Ovary (tissue), 9 donors: ENCODE data around the gene UBAC1. TPM values are rescaled to one million over a fixed set of nuclear protein-coding genes. Genes with fewer than 3 reads are reported as not detected.

Source experiments
- DNase-seq, 5 donors: peaks; one replicate each; pipeline ENCODE4 v3.0.0-alpha.2; 2019 to 2020
- H3K27ac ChIP-seq, 2 donors: fragments of 200-600 bp; one replicate each; pipeline versions ENCODE4 v1.5.1 to v1.8.0; 2019 to 2022
- H3K27me3 ChIP-seq: fragments of 200-600 bp; one replicate; pipeline ENCODE4 v1.8.0; 2022
- H3K36me3 ChIP-seq: fragments of 200-600 bp; sonication (generic); one replicate; pipeline ENCODE4 v1.5.1; 2019
- H3K4me1 ChIP-seq: one replicate; pipeline ENCODE4 v1.8.1; 2013; ENCODE audit warnings: mild to moderate bottlenecking, moderate library complexity; ENCODE audit not compliant: insufficient read depth
- H3K4me3 ChIP-seq: fragments of 200-600 bp; sonication (generic); one replicate; pipeline ENCODE4 v1.5.1; 2017
- H3K9me3 ChIP-seq, 2 donors: fragments of 200-600 bp in 1 of 2; sonication (generic) in 1 of 2; one replicate each; pipeline versions ENCODE4 v1.5.1 to v1.8.1; 2013 to 2019; ENCODE audit warnings: mild to moderate bottlenecking in 1 of 2, moderate library complexity in 1 of 2
- EP300 ChIP-seq: sonication (generic); formaldehyde crosslinking; IDR thresholded peaks from one replicate; pipeline ENCODE4 v1.6.1; 2017; ENCODE audit warnings: antibody characterized with exemption
- POLR2A ChIP-seq: fragments of 450-650 bp; IDR thresholded peaks from one replicate; pipeline ENCODE4 v1.6.1; 2017; ENCODE audit warnings: antibody characterized with exemption, mild to moderate bottlenecking, moderate library complexity
- WGBS, 3 donors: extraction: QIAGEN DNeasy Blood & Tissue Kit in 1 of 3; methylation state at CpG; one replicate each; pipeline versions ENCODE4 v1.1.5 to v1.1.7; 2013 to 2017; 5-methylcytosine and 5-hydroxymethylcytosine counted together
- intact Hi-C, 4 donors: fragments of 100-400 bp; cut with DNase I; formaldehyde crosslinking; loops; one replicate each; pipeline versions ENCODE4 v1.11.0 to v1.15.1; 2022 to 2023
- polyA plus RNA-seq, 2 donors: library from polyadenylated mRNA; stranded (reverse); fragments of 200-250 nt in 1 of 2; fragments of 350-450 nt in 1 of 2; fragmentation: Illumina TruSeq in 1 of 2; extraction: RNeasy Lipid Tissue Mini Kit (QIAGEN cat#74804) in 1 of 2; gene quantifications; one replicate each; pipeline ENCODE4 v1.2.3, GENCODE V29; 2013 to 2014
- total RNA-seq, 7 donors: library from RNA; depleted of rRNA in 2 of 7; stranded (reverse); fragments of >200 nt in 2 of 7; fragmentation: NEBNext Ultra II Directional in 3 of 7; extraction: Animal tissue kit (Norgen Biotek cat#: 25700) in 3 of 7; gene quantifications; one replicate each; pipeline versions ENCODE4 v1.1.0 to v1.2.4, GENCODE V29; 2016 to 2023
- TF ChIP-seq, protein P1 (sequence below), 3 donors: fragments of 450-650 bp in 2 of 3; fragments of 200-600 bp in 1 of 3; IDR thresholded peaks; one replicate each; pipeline versions ENCODE4 v1.5.1 to v1.8.0; 2016 to 2022; ENCODE audit warnings: antibody characterized with exemption in 3 of 3, mild to moderate bottlenecking in 1 of 3
- donor health status: DM: no; HTN: no; CAD: no; lungs with moderate emphysema.
- donor health status: DM: no; HTN: no; CAD: no.
- donor health status: Bipolar disorder and iron deficiency.
- donor health status: DM: yes; HTN: yes; CAD: no.
- donor health status: DM: no; HTN: no; CAD: no.
- donor health status: DM: yes; HTN: yes; CAD: no.

UBAC1 gene
- total and polyA plus RNA-seq, 9 donors, result 19.7 to 42.0 (median 33.4) TPM

DNA sequence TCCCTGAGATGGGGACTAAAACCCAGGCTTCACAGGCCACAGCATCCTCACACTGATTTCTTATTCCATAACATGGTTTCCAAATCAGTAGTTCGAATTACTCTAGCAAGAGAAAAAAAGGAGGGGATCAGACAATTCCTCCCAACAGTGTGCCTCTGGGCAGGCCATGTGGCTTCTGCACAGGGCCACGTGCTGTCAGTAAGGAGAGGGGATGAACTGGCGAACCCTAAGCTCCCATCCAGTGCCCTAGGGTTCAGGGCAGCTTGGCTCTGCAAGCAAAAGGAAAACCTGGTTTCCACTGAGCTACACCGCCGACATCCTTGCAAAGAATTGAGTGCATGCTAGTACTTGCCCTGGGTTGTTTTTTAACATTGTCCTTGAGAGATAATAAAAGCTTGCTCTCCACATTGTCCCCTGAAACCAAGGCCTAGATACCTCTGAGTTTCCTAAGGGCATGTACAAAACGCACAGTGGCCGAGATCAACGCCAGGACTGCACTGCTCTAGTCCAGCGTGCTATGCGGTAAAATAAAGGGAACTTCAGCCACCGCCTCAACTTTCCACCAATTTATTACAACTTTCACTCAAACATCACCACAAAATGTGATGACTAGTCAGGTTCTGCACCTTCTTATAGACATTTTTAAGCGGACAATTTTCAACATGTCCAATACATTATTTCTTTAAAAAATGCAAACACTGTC, 58.4 kb downstream of the UBAC1 start:
- no peaks in the 10 kb centered on the region for H3K36me3 ChIP-seq
- intact Hi-C loops, result no loop called here
- WGBS, 3 donors, result 21 to 60% (median 39%) methylated on average over 12 of the region's 12 CpGs
- peaks cover 12% of the 10 kb centered on the region for H3K4me1 ChIP-seq
- no peaks in the 10 kb centered on the region for H3K27me3 ChIP-seq
- no peak overlapping the region for H3K27ac ChIP-seq
- no peaks in the 10 kb centered on the region for H3K9me3 ChIP-seq
- no peak overlapping the region for H3K4me3 ChIP-seq
- no peak for TF ChIP-seq EP300
- TF ChIP-seq, protein P1, sequence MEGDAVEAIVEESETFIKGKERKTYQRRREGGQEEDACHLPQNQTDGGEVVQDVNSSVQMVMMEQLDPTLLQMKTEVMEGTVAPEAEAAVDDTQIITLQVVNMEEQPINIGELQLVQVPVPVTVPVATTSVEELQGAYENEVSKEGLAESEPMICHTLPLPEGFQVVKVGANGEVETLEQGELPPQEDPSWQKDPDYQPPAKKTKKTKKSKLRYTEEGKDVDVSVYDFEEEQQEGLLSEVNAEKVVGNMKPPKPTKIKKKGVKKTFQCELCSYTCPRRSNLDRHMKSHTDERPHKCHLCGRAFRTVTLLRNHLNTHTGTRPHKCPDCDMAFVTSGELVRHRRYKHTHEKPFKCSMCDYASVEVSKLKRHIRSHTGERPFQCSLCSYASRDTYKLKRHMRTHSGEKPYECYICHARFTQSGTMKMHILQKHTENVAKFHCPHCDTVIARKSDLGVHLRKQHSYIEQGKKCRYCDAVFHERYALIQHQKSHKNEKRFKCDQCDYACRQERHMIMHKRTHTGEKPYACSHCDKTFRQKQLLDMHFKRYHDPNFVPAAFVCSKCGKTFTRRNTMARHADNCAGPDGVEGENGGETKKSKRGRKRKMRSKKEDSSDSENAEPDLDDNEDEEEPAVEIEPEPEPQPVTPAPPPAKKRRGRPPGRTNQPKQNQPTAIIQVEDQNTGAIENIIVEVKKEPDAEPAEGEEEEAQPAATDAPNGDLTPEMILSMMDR (IDR thresholded peaks at IDR 0.05), result no peak
- TF ChIP-seq POLR2A, result no peak
- DNase-seq, result peak in 2 of 5 donors; percentile 2 to 39

DNA sequence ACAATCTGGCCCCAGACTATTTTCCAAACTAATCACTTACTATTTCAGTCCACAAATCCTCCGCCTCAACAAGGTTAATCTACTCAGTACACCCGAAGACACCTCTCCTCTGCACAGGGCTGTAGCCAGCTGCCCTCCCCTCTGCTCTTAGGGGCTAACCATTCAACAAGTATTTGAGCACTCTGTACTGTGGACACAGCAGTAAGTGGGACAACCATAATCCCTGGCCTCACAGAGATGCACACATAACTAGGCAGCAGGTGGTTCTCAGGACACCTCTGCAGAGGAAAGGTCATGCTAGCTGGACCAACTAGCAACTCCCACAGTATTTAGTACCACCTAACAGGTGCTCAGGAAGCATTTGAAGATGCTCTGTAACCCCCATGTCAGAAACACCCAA, 59.3 kb downstream of the UBAC1 start:
- TF ChIP-seq, protein P1 (IDR thresholded peaks at IDR 0.05), result no peak
- no peak for TF ChIP-seq EP300
- TF ChIP-seq POLR2A, result no peak
- WGBS, 3 donors, result 90 to 97% (median 92%) methylated on average over 2 of the region's 2 CpGs
- Histone ChIP-seq H3K36me3 (no peaks in the 10 kb centered on the region), H3K27me3 (no peaks in the 10 kb centered on the region), H3K4me1 (peaks cover 12% of the 10 kb centered on the region), H3K9me3 (no peaks in the 10 kb centered on the region), H3K27ac (no peak overlapping the region), H3K4me3 (no peak overlapping the region)
- intact Hi-C loops, result no loop called here
- DNase-seq, result peak in 1 of 5 donors; percentile 3

DNA sequence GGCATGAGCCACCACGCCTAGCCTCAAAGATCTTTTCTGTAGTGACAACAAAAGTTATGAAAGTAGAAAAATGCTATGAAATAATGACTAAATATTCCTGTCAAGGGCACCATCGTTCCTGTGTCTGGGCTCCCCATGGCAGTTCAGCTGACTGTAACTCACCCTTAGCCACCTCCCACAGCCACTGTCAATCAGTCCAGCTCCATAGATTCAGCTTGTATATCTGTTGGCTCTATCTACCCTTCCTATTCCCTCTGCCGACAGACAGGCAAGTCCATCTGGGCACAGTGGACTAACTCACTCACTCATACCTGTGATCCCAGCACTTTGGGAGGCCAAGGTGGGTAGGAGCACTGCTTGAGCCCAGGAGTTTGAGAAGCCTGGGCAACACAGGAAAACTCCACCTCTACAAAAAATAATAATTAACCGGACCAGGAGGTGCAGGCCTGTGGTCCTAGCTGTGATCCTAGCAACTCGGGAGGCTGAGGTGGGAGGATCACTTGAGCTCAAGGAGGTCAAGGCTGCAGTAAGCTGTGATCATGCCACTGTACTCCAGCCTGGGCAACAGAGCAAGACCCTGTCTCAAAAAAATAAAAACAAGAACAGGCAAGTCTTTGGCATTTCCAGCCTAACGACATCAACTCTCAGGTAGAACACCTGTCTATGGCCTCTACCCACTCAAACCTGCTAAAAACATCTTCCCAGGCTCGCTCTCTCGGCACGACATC, 60.0 kb downstream of the UBAC1 start:
- Histone ChIP-seq H3K27ac (no peak overlapping the region), H3K27me3 (no peaks in the 10 kb centered on the region), H3K4me1 (peaks cover 12% of the 10 kb centered on the region), H3K4me3 (no peak overlapping the region), H3K9me3 (no peaks in the 10 kb centered on the region), H3K36me3 (no peaks in the 10 kb centered on the region)
- no peak for TF ChIP-seq POLR2A
- no peak for TF ChIP-seq EP300
- TF ChIP-seq, protein P1 (IDR thresholded peaks at IDR 0.05), result no peak
- peak in 1 of 5 donors; percentile 3 for DNase-seq
- intact Hi-C loops, result no loop called here
- WGBS, 3 donors, result 89 to 94% (median 91%) methylated on average over 9 of the region's 9 CpGs

DNA sequence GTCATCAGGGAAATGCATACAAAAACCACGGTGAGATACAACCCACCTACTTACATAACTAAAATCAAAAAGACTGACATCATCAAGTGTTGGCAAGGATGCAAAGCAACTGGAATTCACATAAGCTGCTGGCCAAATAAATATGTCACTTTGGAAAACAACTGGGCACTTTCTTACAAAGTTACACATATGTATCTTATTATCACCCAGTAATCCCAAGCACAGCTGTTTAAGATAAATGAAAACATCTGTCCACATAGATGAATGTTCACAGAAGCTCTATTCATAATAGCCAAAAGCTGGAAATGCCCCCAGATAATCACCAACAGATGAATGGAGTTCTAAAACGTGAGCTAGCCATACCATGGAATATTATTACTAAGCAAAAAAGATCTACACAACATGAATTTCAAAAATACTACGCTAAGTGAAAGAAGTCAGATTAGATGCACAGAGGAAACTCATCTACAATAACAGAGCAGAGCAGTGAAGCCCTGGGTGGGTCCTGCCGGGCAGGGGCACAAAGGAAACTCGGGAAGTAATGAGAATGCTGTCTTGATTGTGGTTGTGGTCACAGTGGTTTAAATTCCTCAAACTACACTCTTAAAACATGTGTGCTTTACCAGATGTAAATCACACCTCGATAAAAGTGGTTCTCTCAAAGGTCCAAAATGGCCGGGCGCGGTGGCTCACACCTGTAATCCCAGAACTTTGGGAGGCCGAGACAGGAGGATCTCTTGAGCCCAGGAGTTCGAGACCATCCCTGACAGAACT, 62.4 kb downstream of the UBAC1 start:
- Histone ChIP-seq H3K27ac (no peak overlapping the region), H3K9me3 (no peaks in the 10 kb centered on the region), H3K4me3 (no peak overlapping the region), H3K27me3 (no peaks in the 10 kb centered on the region), H3K36me3 (no peaks in the 10 kb centered on the region), H3K4me1 (peaks cover 14% of the 10 kb centered on the region)
- intact Hi-C loops, result no loop called here
- WGBS, 3 donors, result 82 to 87% (median 84%) methylated on average over 11 of the region's 11 CpGs
- DNase-seq, result peak in 1 of 5 donors; percentile 4
- TF ChIP-seq, protein P1 (IDR thresholded peaks at IDR 0.05), result no peak
- TF ChIP-seq EP300, result no peak
- no peak for TF ChIP-seq POLR2A
